BLaER1 treated with 17β-estradiol and CSF1 and Interleukin-3, amounts not matched to agents 10 nM and 100 nM (cell line): ENCODE data around the gene HBS1L.

Source experiments
- H3K27ac ChIP-seq, 11 experiments: shearing (Covaris generic); formaldehyde crosslinking; 2 replicates each; pipeline ENCODE4 v1.8.1; 2022
- H3K27me3 ChIP-seq, 11 experiments: shearing (Covaris generic); formaldehyde crosslinking; 2 replicates each; pipeline ENCODE4 v1.8.1; 2022
- H3K36me3 ChIP-seq, 11 experiments: shearing (Covaris generic); formaldehyde crosslinking; 2 replicates each; pipeline ENCODE4 v1.8.1; 2022
- H3K4me1 ChIP-seq, 10 experiments: shearing (Covaris generic); formaldehyde crosslinking; 2 replicates each; pipeline ENCODE4 v1.8.1; 2022
- H3K4me2 ChIP-seq, 11 experiments: shearing (Covaris generic); formaldehyde crosslinking; 2 replicates each; pipeline ENCODE4 v1.8.1; 2022
- H3K4me3 ChIP-seq, 10 experiments: shearing (Covaris generic); formaldehyde crosslinking; 2 replicates each; pipeline ENCODE4 v1.8.1; 2022
- H3K9ac ChIP-seq, 11 experiments: shearing (Covaris generic); formaldehyde crosslinking; 2 replicates each; pipeline ENCODE4 v1.8.1; 2022
- H3K9me3 ChIP-seq, 11 experiments: shearing (Covaris generic); formaldehyde crosslinking; replicated peaks in 1 of 11; 2 replicates each; pipeline ENCODE4 v1.8.1; 2022
- H4K20me1 ChIP-seq, 11 experiments: shearing (Covaris generic); formaldehyde crosslinking; 2 replicates each; pipeline ENCODE4 v1.8.1; 2022
- Cebpa-rat ChIP-seq, 11 experiments: shearing (Covaris generic); IDR thresholded peaks; 2 replicates each; pipeline ENCODE4 v1.8.1; 2022

Gene HBS1L

DNA sequence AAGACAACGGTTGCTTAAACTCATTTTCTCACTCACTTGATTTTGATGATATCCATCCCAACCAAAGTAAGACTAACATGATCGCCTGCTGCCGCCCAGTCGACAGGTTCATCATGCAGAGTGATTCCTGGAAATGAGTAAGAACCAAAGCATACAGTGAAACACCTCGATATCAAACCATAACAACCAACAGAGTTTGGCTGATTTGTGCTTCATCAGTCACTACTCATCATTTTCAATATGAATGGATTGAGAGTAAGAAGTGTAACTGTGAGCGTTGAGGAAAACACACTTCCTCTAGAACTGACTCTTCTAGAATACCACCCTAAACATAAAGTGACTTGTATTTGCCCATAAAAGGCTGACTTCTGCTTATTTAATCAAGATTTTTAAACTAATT is 75.5 kb downstream of the HBS1L start:
- Histone ChIP-seq H3K27me3 (no peaks in the 10 kb centered on the region), H3K9ac (no peak overlapping the region), H3K4me1 (peaks cover 0 to 15% (median 11%) of the 10 kb centered on the region in 10 experiments; a peak in 15 of 20 replicates), H3K4me2 (no peak overlapping the region), H3K27ac (no peak overlapping the region), H4K20me1 (no peaks in the 10 kb centered on the region), H3K9me3 (peaks cover 25 to 31% (median 26%) of the 10 kb centered on the region in 11 experiments), H3K4me3 (no peak overlapping the region), H3K36me3 (peaks cover 76 to 95% (median 90%) of the 10 kb centered on the region in 11 experiments)
- no peak for TF ChIP-seq Cebpa-rat (IDR thresholded peaks at IDR 0.05)

DNA sequence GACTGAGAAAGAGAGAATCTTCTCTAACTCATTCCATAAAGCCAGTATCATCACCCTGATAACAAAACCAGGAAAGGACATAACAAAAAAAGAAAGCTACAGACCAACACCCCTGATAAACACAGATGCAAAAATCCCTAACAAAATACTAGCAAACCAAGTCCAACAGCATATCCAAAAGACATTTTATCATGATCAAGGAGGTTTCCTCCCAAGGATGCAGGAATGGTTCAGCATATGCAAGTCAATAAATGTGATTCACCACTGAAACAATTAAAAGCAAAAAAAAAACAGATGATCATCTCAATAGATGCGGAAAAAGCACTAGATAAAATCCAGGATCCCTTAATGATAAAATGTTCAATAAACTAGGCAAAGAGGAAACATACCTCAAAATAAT is 80.3 kb downstream of the HBS1L start:
- H3K36me3 ChIP-seq = peaks cover 79 to 100% (median 96%) of the 10 kb centered on the region in 11 experiments
- H3K4me2 ChIP-seq = no peak overlapping the region
- H4K20me1 ChIP-seq = no peaks in the 10 kb centered on the region
- H3K4me1 ChIP-seq = no peaks in the 10 kb centered on the region
- peaks cover 26 to 34% (median 28%) of the 10 kb centered on the region in 11 experiments for H3K9me3 ChIP-seq
- no peak overlapping the region for H3K27ac ChIP-seq
- no peak overlapping the region for H3K9ac ChIP-seq
- no peak for TF ChIP-seq Cebpa-rat (IDR thresholded peaks at IDR 0.05)
- H3K4me3 ChIP-seq = no peak overlapping the region
- H3K27me3 ChIP-seq = no peaks in the 10 kb centered on the region

DNA sequence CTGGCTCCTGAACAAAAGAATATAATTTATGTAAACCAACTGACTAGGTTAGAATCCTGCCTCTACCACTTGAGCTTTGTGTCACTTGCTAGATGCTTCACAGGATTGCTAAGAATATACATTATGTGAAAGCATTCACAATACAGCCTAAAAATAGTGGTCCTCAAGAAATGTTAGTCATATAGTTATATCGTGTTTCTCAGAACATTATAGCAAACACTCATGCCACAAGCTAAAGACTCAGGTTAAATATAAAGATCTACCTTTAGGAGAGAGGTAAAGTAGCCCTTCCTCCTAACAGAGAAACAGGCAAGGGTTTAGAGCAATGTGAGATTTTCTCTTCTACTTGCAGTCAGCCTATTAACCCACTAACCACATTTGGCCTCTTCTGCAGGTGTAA is 86.9 kb downstream of the HBS1L start:
- TF ChIP-seq Cebpa-rat (IDR thresholded peaks at IDR 0.05) = no peak
- H3K4me1 ChIP-seq = no peaks in the 10 kb centered on the region
- no peak overlapping the region for H3K4me2 ChIP-seq
- H3K4me3 ChIP-seq = no peak overlapping the region
- H3K27ac ChIP-seq = no peak overlapping the region
- H4K20me1 ChIP-seq = no peaks in the 10 kb centered on the region
- H3K9ac ChIP-seq = no peak overlapping the region
- peaks cover 59 to 98% (median 93%) of the 10 kb centered on the region in 11 experiments for H3K36me3 ChIP-seq
- no peaks in the 10 kb centered on the region for H3K27me3 ChIP-seq
- H3K9me3 ChIP-seq = peaks cover 0 to under 1% (median 0%) of the 10 kb centered on the region in 11 experiments; a peak in 1 of 22 replicates

DNA sequence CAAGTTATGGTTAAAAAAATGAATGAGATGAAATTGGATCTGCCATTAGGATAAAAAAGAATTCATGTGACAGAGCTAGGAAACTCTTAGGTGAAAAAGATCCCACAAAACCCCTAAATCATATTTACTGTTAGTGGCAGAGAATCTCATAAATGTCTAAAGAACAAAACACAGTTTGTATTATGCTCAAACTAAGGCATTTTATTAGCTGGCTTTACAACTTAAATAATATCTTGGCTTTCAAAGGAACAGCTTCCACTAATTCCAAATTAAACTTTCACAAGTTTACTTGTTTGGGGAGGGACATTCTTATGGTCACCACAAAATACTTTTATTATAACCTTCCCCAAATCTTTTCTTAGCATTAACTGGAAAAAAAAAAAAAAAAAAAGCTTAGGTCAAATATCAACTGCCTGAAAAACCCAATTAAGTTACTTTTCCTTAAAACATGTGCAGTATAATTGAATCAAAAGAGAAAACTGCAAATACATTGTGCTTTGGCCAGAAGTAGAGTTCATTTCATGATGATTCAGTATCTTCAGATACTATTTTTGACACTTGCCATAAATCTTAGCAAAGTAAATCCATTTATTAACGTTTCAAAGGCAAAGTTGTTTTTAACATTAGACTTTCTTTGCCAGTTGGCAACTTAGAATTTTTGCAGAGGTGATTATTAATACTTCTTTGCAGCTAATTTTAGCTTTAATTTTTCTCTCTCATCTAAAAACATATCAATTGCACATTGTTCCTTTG is 90.0 kb downstream of the HBS1L start:
- Histone ChIP-seq H3K4me2 (no peak overlapping the region), H3K4me1 (no peaks in the 10 kb centered on the region), H4K20me1 (no peaks in the 10 kb centered on the region), H3K27me3 (no peaks in the 10 kb centered on the region), H3K9ac (no peak overlapping the region), H3K9me3 (peaks cover 17 to 30% (median 20%) of the 10 kb centered on the region in 11 experiments; a peak in 20 of 22 replicates), H3K36me3 (peaks cover 58 to 97% (median 88%) of the 10 kb centered on the region in 11 experiments), H3K4me3 (no peak overlapping the region), H3K27ac (no peak overlapping the region)
- no peak for TF ChIP-seq Cebpa-rat (IDR thresholded peaks at IDR 0.05)

GRCh38 chr6:134962421-134962820 is 92.2 kb downstream of the HBS1L start:
- H4K20me1 ChIP-seq = no peaks in the 10 kb centered on the region
- no peak overlapping the region for H3K27ac ChIP-seq
- no peaks in the 10 kb centered on the region for H3K27me3 ChIP-seq
- H3K4me2 ChIP-seq = no peak overlapping the region
- peaks cover 62 to 90% (median 83%) of the 10 kb centered on the region in 11 experiments for H3K36me3 ChIP-seq
- peaks cover 17 to 38% (median 27%) of the 10 kb centered on the region in 11 experiments; a peak in 21 of 22 replicates for H3K9me3 ChIP-seq
- H3K4me1 ChIP-seq = no peaks in the 10 kb centered on the region
- no peak overlapping the region for H3K4me3 ChIP-seq
- no peak overlapping the region for H3K9ac ChIP-seq
- TF ChIP-seq Cebpa-rat (IDR thresholded peaks at IDR 0.05) = no peak

GRCh38 chr6:134961366-134961765 is 93.3 kb downstream of the HBS1L start:
- Histone ChIP-seq H3K9ac (no peak overlapping the region), H3K36me3 (peaks cover 52 to 80% (median 73%) of the 10 kb centered on the region in 11 experiments), H3K4me2 (no peak overlapping the region), H3K4me3 (no peak overlapping the region), H3K27ac (no peak overlapping the region), H3K4me1 (no peaks in the 10 kb centered on the region), H4K20me1 (no peaks in the 10 kb centered on the region), H3K9me3 (peaks cover 17 to 38% (median 27%) of the 10 kb centered on the region in 11 experiments; a peak in 21 of 22 replicates), H3K27me3 (no peaks in the 10 kb centered on the region)
- no peak for TF ChIP-seq Cebpa-rat (IDR thresholded peaks at IDR 0.05)

GRCh38 chr6:134959603-134960002 is 95.0 kb downstream of the HBS1L start:
- Histone ChIP-seq H3K9me3 (peaks cover 17 to 38% (median 27%) of the 10 kb centered on the region in 11 experiments; a peak in 21 of 22 replicates), H3K36me3 (peaks cover 35 to 62% (median 56%) of the 10 kb centered on the region in 11 experiments), H3K4me2 (no peak overlapping the region), H3K27ac (no peak overlapping the region), H3K4me1 (no peaks in the 10 kb centered on the region), H3K27me3 (no peaks in the 10 kb centered on the region), H4K20me1 (no peaks in the 10 kb centered on the region), H3K9ac (no peak overlapping the region), H3K4me3 (no peak overlapping the region)
- no peak for TF ChIP-seq Cebpa-rat (IDR thresholded peaks at IDR 0.05)

DNA sequence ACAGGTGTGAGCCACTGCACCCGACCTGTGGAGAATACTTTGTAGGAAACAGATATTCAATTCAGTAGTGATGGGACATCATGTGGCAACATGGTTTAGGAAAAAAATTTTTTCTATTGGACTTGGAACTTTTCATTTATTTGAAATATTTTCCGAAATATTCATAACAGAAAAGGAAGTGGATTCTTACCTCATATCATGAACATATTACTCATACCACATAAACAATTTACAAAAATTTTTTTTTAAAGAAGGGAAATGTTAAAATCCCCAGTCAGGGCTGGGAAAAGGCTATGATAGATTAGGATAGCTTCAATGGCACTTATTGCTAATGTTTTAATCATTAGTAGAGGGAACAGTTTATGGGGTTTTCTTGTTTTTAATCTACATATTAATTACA is 97.9 kb downstream of the HBS1L start:
- TF ChIP-seq Cebpa-rat (IDR thresholded peaks at IDR 0.05) = no peak
- H3K4me2 ChIP-seq = no peak overlapping the region
- H3K27me3 ChIP-seq = no peaks in the 10 kb centered on the region
- H3K27ac ChIP-seq = no peak overlapping the region
- H3K9me3 ChIP-seq = peaks cover 14 to 29% (median 24%) of the 10 kb centered on the region in 11 experiments; a peak in 21 of 22 replicates
- no peak overlapping the region for H3K4me3 ChIP-seq
- H4K20me1 ChIP-seq = no peaks in the 10 kb centered on the region
- H3K36me3 ChIP-seq = peaks cover 6 to 33% (median 27%) of the 10 kb centered on the region in 11 experiments; a peak in 21 of 22 replicates
- H3K9ac ChIP-seq = no peak overlapping the region
- no peaks in the 10 kb centered on the region for H3K4me1 ChIP-seq

GRCh38 chr6:134956032-134956431 is 98.6 kb downstream of the HBS1L start:
- H3K27ac ChIP-seq = no peak overlapping the region
- TF ChIP-seq Cebpa-rat (IDR thresholded peaks at IDR 0.05) = no peak
- peaks cover 0 to 27% (median 20%) of the 10 kb centered on the region in 11 experiments; a peak in 18 of 22 replicates for H3K36me3 ChIP-seq
- no peak overlapping the region for H3K9ac ChIP-seq
- peaks cover 8 to 23% (median 18%) of the 10 kb centered on the region in 11 experiments; a peak in 17 of 22 replicates for H3K9me3 ChIP-seq
- no peak overlapping the region for H3K4me2 ChIP-seq
- H3K4me1 ChIP-seq = no peaks in the 10 kb centered on the region
- no peaks in the 10 kb centered on the region for H4K20me1 ChIP-seq
- no peaks in the 10 kb centered on the region for H3K27me3 ChIP-seq
- no peak overlapping the region for H3K4me3 ChIP-seq
